HEK293 (cell line): ENCODE results near the gene KCNJ15.

ENCODE experiments used
- CTCF ChIA-PET: fragments of 350-600 bp; formaldehyde crosslinking; extraction: SDS; loops from one replicate; lab custom pipeline; 2021; ENCODE audit warnings: antibody characterized with exemption; lab: Yijun Ruan, JAX
- POLR2A ChIA-PET: fragments of 300-600 bp; formaldehyde crosslinking; extraction: SDS; loops from one replicate; lab custom pipeline; 2020; ENCODE audit warnings: antibody characterized with exemption, inconsistent platforms; lab: Yijun Ruan, JAX
- H3K27ac ChIP-seq: fragments of 200-500 bp; sonication (Bioruptor generic); 2 replicates; pipeline ENCODE4 v1.5.1; 2014; ENCODE audit warnings: low read depth, low read length, control low read depth, inconsistent platforms; ENCODE audit errors: extremely low read depth
- H3K36me3 ChIP-seq, 2 experiments: fragments of 200-500 bp in 1 of 2; sonication (Bioruptor generic) in 1 of 2; 1 replicate in 1 of 2; 2 replicates in 1 of 2; pipeline ENCODE4 v1.5.1; 2014 to 2017; ENCODE audit warnings: inconsistent platforms in 2 of 2, low read length in 2 of 2; ENCODE audit not compliant: control insufficient read depth in 2 of 2, insufficient read depth in 1 of 2
- H3K4me1 ChIP-seq: fragments of 200-500 bp; sonication (Bioruptor generic); 2 replicates; pipeline ENCODE4 v1.5.1; 2014; ENCODE audit warnings: mild to moderate bottlenecking, low read length, inconsistent platforms; ENCODE audit not compliant: control insufficient read depth, insufficient read depth
- H3K4me3 ChIP-seq: 2 replicates; pipeline ENCODE4 v1.5.1; 2011; ENCODE audit warnings: low read depth, mild to moderate bottlenecking, control low read depth, low read length, moderate library complexity
- H3K9me3 ChIP-seq: fragments of 200-500 bp; sonication (Bioruptor generic); 2 replicates; pipeline ENCODE4 v1.5.1; 2014; ENCODE audit warnings: low read depth, low read length, inconsistent platforms; ENCODE audit not compliant: control insufficient read depth, insufficient read depth
- GFI1B ChIP-seq: fragments of 450-650 bp; formaldehyde crosslinking; IDR thresholded peaks from 2 replicates; pipeline ENCODE4 v1.5.1; 2016; ENCODE audit warnings: missing biosample characterization, missing genetic modification characterization
- GLI2 ChIP-seq: fragments of 450-650 bp; formaldehyde crosslinking; IDR thresholded peaks from 2 replicates; pipeline ENCODE4; 2017; ENCODE audit warnings: missing biosample characterization, missing genetic modification characterization, low read depth, borderline replicate concordance
- GLIS2 ChIP-seq: fragments of 450-650 bp; formaldehyde crosslinking; IDR thresholded peaks from 2 replicates; pipeline ENCODE4 v1.5.1; 2016; ENCODE audit warnings: missing biosample characterization, missing genetic modification characterization
- PRDM1 ChIP-seq: fragments of 450-650 bp; formaldehyde crosslinking; IDR thresholded peaks from 2 replicates; pipeline ENCODE4; 2016; ENCODE audit warnings: missing biosample characterization, missing genetic modification characterization
- RBAK ChIP-seq: fragments of 450-650 bp; formaldehyde crosslinking; IDR thresholded peaks from 2 replicates; pipeline ENCODE4 v1.5.1; 2016; ENCODE audit warnings: missing biosample characterization, missing genetic modification characterization
- SALL2 ChIP-seq: fragments of 450-650 bp; formaldehyde crosslinking; IDR thresholded peaks from 2 replicates; pipeline ENCODE4 v1.5.0; 2017; ENCODE audit warnings: missing biosample characterization, mild to moderate bottlenecking, missing genetic modification characterization, borderline replicate concordance
- SP7 ChIP-seq: fragments of 450-650 bp; formaldehyde crosslinking; IDR thresholded peaks from 2 replicates; pipeline ENCODE4 v1.5.1; 2016; ENCODE audit warnings: missing biosample characterization, missing genetic modification characterization
- ZBTB8A ChIP-seq: fragments of 450-650 bp; formaldehyde crosslinking; IDR thresholded peaks from 2 replicates; pipeline ENCODE4 v1.5.1; 2016; ENCODE audit warnings: missing biosample characterization, missing genetic modification characterization
- ZFP69B ChIP-seq: fragments of 450-650 bp; formaldehyde crosslinking; IDR thresholded peaks from 2 replicates; pipeline ENCODE4 v1.5.1; 2016; ENCODE audit warnings: missing biosample characterization, missing genetic modification characterization
- ZNF19 ChIP-seq: fragments of 450-650 bp; formaldehyde crosslinking; IDR thresholded peaks from 2 replicates; pipeline ENCODE4; 2016; ENCODE audit warnings: missing biosample characterization, missing genetic modification characterization, low read depth
- ZNF202 ChIP-seq: fragments of 450-650 bp; formaldehyde crosslinking; IDR thresholded peaks from 2 replicates; pipeline ENCODE4 v1.5.1; 2016; ENCODE audit warnings: missing biosample characterization, missing genetic modification characterization, borderline replicate concordance
- ZNF214 ChIP-seq: fragments of 450-650 bp; formaldehyde crosslinking; IDR thresholded peaks from 2 replicates; pipeline ENCODE4 v1.5.1; 2017; ENCODE audit warnings: missing biosample characterization, mild to moderate bottlenecking, missing genetic modification characterization, borderline replicate concordance
- ZNF302 ChIP-seq: fragments of 450-650 bp; formaldehyde crosslinking; IDR thresholded peaks from 2 replicates; pipeline ENCODE4 v1.5.1; 2016; ENCODE audit warnings: missing biosample characterization, missing genetic modification characterization, low read depth
- ZNF311 ChIP-seq: fragments of 450-650 bp; formaldehyde crosslinking; IDR thresholded peaks from 2 replicates; pipeline ENCODE4 v1.5.1; 2017; ENCODE audit warnings: missing biosample characterization, missing genetic modification characterization, borderline replicate concordance
- ZNF354C ChIP-seq: fragments of 450-650 bp; formaldehyde crosslinking; IDR thresholded peaks from 2 replicates; pipeline ENCODE4 v1.5.1; 2016; ENCODE audit warnings: missing biosample characterization, missing genetic modification characterization, low read depth, borderline replicate concordance
- ZNF366 ChIP-seq: fragments of 450-650 bp; formaldehyde crosslinking; conservative IDR thresholded peaks from 2 replicates; pipeline ENCODE4 v1.5.1; 2016; ENCODE audit warnings: missing biosample characterization, missing genetic modification characterization
- ZNF514 ChIP-seq: fragments of 450-650 bp; formaldehyde crosslinking; IDR thresholded peaks from 2 replicates; pipeline ENCODE4 v1.5.1; 2016; ENCODE audit warnings: missing biosample characterization, missing genetic modification characterization
- ZNF555 ChIP-seq: fragments of 450-650 bp; formaldehyde crosslinking; conservative IDR thresholded peaks from 2 replicates; pipeline ENCODE4 v1.5.1; 2017; ENCODE audit warnings: missing biosample characterization, mild to moderate bottlenecking, missing genetic modification characterization, inconsistent platforms
- ZNF560 ChIP-seq: fragments of 450-650 bp; formaldehyde crosslinking; IDR thresholded peaks from 2 replicates; pipeline ENCODE4 v1.5.1; 2017; ENCODE audit warnings: missing biosample characterization, missing genetic modification characterization, borderline replicate concordance
- ZNF621 ChIP-seq: fragments of 450-650 bp; formaldehyde crosslinking; IDR thresholded peaks from 2 replicates; pipeline ENCODE4 v1.5.1; 2017; ENCODE audit warnings: missing biosample characterization, missing genetic modification characterization
- ZNF777 ChIP-seq: fragments of 450-650 bp; formaldehyde crosslinking; IDR thresholded peaks from 2 replicates; pipeline ENCODE4 v1.5.1; 2017; ENCODE audit warnings: missing biosample characterization, missing genetic modification characterization, borderline replicate concordance
- TF ChIP-seq, protein P1 (sequence below): fragments of 450-650 bp; formaldehyde crosslinking; IDR thresholded peaks from 2 replicates; pipeline ENCODE4; 2016; ENCODE audit warnings: missing biosample characterization, missing genetic modification characterization
- TF ChIP-seq, protein P2 (sequence below): IDR thresholded peaks from 2 replicates; pipeline ENCODE4 v1.6.1; 2011; ENCODE audit warnings: mild to moderate bottlenecking, low read depth, low read length, borderline replicate concordance
- TF ChIP-seq, protein P3 (sequence below): fragments of 450-650 bp; formaldehyde crosslinking; IDR thresholded peaks from 2 replicates; pipeline ENCODE4 v1.5.1; 2016; ENCODE audit warnings: missing biosample characterization, missing genetic modification characterization
- TF ChIP-seq, protein P4 (sequence below): fragments of 450-650 bp; formaldehyde crosslinking; IDR thresholded peaks from 2 replicates; pipeline ENCODE4 v1.5.1; 2017; ENCODE audit warnings: missing biosample characterization, missing genetic modification characterization
- TF ChIP-seq, protein P5 (sequence below): fragments of 450-650 bp; formaldehyde crosslinking; IDR thresholded peaks from 2 replicates; pipeline ENCODE4 v1.5.1; 2016; ENCODE audit warnings: missing biosample characterization, missing genetic modification characterization
- TF ChIP-seq, protein P6 (sequence below): fragments of 450-650 bp; formaldehyde crosslinking; IDR thresholded peaks from 2 replicates; pipeline ENCODE4 v1.5.1; 2016; ENCODE audit warnings: missing biosample characterization, missing genetic modification characterization, borderline replicate concordance

KCNJ15 gene

DNA sequence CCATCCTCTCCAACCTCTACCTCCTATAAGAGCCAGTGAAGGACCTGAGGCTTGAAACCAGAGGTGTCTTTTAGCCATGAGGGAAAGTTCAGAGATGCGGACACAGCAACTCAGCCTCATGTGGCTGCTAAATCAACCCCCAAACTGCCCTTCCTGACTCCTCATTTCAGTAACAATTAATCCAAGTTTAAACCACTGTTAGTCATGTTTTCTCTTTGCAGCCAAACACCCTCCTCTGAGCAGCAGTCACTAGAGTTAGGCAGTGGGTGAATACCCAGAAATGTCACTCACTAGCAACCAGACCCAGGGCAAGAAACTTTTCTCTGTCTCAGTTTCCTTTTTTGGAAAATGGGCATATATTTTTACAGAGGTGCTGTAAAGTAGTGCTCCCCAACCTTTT is 71.2 kb downstream of the KCNJ15 start:
- Histone ChIP-seq H3K36me3 (no peaks in the 10 kb centered on the region), H3K9me3 (no peaks in the 10 kb centered on the region), H3K27ac (no peak overlapping the region), H3K4me3 (no peak overlapping the region), H3K4me1 (peaks cover 19% of the 10 kb centered on the region)
- no peak for TF ChIP-seq ZNF354C
- TF ChIP-seq RBAK (tag by site-specific recombination), result no peak
- TF ChIP-seq, protein P1, sequence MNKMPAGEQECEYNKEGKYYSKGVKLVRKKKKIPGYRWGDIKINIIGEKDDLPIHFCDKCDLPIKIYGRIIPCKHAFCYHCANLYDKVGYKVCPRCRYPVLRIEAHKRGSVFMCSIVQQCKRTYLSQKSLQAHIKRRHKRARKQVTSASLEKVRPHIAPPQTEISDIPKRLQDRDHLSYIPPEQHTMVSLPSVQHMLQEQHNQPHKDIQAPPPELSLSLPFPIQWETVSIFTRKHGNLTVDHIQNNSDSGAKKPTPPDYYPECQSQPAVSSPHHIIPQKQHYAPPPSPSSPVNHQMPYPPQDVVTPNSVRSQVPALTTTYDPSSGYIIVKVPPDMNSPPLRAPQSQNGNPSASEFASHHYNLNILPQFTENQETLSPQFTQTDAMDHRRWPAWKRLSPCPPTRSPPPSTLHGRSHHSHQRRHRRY (tag by site-specific recombination), result no peak
- TF ChIP-seq, protein P2, sequence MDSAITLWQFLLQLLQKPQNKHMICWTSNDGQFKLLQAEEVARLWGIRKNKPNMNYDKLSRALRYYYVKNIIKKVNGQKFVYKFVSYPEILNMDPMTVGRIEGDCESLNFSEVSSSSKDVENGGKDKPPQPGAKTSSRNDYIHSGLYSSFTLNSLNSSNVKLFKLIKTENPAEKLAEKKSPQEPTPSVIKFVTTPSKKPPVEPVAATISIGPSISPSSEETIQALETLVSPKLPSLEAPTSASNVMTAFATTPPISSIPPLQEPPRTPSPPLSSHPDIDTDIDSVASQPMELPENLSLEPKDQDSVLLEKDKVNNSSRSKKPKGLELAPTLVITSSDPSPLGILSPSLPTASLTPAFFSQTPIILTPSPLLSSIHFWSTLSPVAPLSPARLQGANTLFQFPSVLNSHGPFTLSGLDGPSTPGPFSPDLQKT, result no peak
- TF ChIP-seq, protein P3, sequence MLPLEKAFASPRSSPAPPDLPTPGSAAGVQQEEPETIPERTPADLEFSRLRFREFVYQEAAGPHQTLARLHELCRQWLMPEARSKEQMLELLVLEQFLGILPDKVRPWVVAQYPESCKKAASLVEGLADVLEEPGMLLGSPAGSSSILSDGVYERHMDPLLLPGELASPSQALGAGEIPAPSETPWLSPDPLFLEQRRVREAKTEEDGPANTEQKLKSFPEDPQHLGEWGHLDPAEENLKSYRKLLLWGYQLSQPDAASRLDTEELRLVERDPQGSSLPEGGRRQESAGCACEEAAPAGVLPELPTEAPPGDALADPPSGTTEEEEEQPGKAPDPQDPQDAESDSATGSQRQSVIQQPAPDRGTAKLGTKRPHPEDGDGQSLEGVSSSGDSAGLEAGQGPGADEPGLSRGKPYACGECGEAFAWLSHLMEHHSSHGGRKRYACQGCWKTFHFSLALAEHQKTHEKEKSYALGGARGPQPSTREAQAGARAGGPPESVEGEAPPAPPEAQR, result no peak
- no peak for TF ChIP-seq ZNF19 (tag by site-specific recombination)
- TF ChIP-seq, protein P4, sequence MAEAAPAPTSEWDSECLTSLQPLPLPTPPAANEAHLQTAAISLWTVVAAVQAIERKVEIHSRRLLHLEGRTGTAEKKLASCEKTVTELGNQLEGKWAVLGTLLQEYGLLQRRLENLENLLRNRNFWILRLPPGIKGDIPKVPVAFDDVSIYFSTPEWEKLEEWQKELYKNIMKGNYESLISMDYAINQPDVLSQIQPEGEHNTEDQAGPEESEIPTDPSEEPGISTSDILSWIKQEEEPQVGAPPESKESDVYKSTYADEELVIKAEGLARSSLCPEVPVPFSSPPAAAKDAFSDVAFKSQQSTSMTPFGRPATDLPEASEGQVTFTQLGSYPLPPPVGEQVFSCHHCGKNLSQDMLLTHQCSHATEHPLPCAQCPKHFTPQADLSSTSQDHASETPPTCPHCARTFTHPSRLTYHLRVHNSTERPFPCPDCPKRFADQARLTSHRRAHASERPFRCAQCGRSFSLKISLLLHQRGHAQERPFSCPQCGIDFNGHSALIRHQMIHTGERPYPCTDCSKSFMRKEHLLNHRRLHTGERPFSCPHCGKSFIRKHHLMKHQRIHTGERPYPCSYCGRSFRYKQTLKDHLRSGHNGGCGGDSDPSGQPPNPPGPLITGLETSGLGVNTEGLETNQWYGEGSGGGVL (tag by site-specific recombination), result no peak
- TF ChIP-seq ZNF202 (tag by site-specific recombination), result no peak
- TF ChIP-seq GFI1B, result no peak
- no peak for TF ChIP-seq ZNF621 (tag by site-specific recombination)
- no peak for TF ChIP-seq ZNF560 (tag by site-specific recombination)
- no peak for TF ChIP-seq ZNF514 (tag by site-specific recombination)
- TF ChIP-seq ZNF777 (tag by site-specific recombination), result no peak
- TF ChIP-seq SP7 (tag by site-specific recombination), result no peak
- no peak for TF ChIP-seq GLIS2 (tag by site-specific recombination)
- no peak for TF ChIP-seq ZNF311 (tag by site-specific recombination)
- CTCF ChIA-PET, result interaction anchor here (0.6 to 1.7 kb wide), 3 partner anchors 16 to 179 kb away, joined by 3 to 7 read pairs (median 3); no protein-coding TSS in a partner anchor
- POLR2A ChIA-PET, result no interaction called here

DNA sequence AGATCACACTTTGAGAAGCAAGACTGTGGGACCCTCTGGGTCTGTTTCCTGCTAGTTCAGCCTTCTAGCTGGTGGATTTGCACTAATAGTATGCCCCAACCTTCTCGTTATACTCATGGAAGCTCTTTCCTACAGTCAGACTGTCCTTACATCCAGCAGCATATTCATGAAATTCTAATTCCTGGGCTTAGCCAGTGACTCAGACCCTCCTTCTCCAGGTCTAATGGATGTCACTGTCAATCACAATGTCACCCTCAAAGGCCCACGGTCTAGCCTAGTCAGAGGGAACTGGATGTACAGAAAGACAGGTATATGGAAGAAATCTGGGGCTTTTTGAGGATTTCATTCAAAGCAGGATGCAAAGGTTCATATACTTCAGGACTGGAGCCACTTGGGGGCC is 72.4 kb downstream of the KCNJ15 start:
- H3K27ac ChIP-seq, result no peak overlapping the region
- ChIA-PET POLR2A (no interaction called here), CTCF (interaction anchor here (0.6 to 1.7 kb wide), 3 partner anchors 39 to 165 kb away, joined by 3 to 7 read pairs (median 4); no protein-coding TSS in a partner anchor)
- no peaks in the 10 kb centered on the region for H3K9me3 ChIP-seq
- H3K4me3 ChIP-seq, result no peak overlapping the region
- peaks cover 10% of the 10 kb centered on the region for H3K4me1 ChIP-seq
- H3K36me3 ChIP-seq, result no peaks in the 10 kb centered on the region
- TF ChIP-seq ZNF214, result no peak
- TF ChIP-seq ZNF555, result no peak
- TF ChIP-seq, protein P5, sequence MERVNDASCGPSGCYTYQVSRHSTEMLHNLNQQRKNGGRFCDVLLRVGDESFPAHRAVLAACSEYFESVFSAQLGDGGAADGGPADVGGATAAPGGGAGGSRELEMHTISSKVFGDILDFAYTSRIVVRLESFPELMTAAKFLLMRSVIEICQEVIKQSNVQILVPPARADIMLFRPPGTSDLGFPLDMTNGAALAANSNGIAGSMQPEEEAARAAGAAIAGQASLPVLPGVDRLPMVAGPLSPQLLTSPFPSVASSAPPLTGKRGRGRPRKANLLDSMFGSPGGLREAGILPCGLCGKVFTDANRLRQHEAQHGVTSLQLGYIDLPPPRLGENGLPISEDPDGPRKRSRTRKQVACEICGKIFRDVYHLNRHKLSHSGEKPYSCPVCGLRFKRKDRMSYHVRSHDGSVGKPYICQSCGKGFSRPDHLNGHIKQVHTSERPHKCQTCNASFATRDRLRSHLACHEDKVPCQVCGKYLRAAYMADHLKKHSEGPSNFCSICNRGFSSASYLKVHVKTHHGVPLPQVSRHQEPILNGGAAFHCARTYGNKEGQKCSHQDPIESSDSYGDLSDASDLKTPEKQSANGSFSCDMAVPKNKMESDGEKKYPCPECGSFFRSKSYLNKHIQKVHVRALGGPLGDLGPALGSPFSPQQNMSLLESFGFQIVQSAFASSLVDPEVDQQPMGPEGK (tag by site-specific recombination), result no peak
- TF ChIP-seq ZNF302, result no peak
- no peak for TF ChIP-seq ZNF366 (tag by site-specific recombination)
- no peak for TF ChIP-seq PRDM1 (tag by site-specific recombination)
- no peak for TF ChIP-seq GLI2 (tag by site-specific recombination)
- TF ChIP-seq SALL2 (tag by site-specific recombination), result no peak
- TF ChIP-seq ZFP69B (tag by site-specific recombination), result no peak
- TF ChIP-seq, protein P6, sequence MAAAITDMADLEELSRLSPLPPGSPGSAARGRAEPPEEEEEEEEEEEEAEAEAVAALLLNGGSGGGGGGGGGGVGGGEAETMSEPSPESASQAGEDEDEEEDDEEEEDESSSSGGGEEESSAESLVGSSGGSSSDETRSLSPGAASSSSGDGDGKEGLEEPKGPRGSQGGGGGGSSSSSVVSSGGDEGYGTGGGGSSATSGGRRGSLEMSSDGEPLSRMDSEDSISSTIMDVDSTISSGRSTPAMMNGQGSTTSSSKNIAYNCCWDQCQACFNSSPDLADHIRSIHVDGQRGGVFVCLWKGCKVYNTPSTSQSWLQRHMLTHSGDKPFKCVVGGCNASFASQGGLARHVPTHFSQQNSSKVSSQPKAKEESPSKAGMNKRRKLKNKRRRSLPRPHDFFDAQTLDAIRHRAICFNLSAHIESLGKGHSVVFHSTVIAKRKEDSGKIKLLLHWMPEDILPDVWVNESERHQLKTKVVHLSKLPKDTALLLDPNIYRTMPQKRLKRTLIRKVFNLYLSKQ (tag by site-specific recombination), result no peak
- no peak for TF ChIP-seq ZBTB8A
